Keratinocyte (primary cell): ENCODE measurements around the gene EIF4E2.

Experiments used
- EZH2 ChIP-seq: IDR thresholded peaks from one replicate; pipeline ENCODE4 v1.6.1; 2012; ENCODE audit warnings: inconsistent platforms, mild to moderate bottlenecking, low read length, moderate library complexity
- TF ChIP-seq, protein P1 (sequence below), 3 experiments: IDR thresholded peaks in 1 of 3; conservative IDR thresholded peaks in 1 of 3; optimal IDR thresholded peaks in 1 of 3; 2 replicates in 2 of 3; 3 replicates in 1 of 3; pipeline versions ENCODE3 to v1.5.1; 2011; ENCODE audit warnings: low read length in 3 of 3, mild to moderate bottlenecking in 3 of 3, moderate library complexity in 2 of 3, control low read depth in 1 of 3, inconsistent platforms in 1 of 3; ENCODE audit not compliant: insufficient read depth in 2 of 3; ENCODE audit errors: extremely low read depth in 1 of 3

DNA sequence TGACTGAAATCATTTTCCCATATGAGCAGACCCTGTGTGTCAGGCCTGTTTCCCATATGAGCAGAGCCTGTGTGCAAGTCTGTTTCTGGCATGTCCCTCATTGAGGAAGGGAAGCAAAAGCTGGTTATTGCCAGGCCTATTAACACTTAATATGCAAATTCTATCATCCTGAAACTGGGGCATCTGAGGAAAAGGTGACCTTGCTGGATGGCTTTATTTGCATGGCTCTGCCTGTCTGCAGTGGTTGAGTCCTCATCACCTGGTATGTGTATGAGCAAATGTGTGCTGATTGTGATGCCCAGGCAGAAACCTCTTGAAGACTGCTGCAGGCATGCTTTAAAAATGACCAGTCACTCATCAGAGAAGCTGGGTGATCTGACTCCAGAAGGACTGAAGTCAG is 31.2 kb downstream of the EIF4E2 start:
- TF ChIP-seq, protein P1, sequence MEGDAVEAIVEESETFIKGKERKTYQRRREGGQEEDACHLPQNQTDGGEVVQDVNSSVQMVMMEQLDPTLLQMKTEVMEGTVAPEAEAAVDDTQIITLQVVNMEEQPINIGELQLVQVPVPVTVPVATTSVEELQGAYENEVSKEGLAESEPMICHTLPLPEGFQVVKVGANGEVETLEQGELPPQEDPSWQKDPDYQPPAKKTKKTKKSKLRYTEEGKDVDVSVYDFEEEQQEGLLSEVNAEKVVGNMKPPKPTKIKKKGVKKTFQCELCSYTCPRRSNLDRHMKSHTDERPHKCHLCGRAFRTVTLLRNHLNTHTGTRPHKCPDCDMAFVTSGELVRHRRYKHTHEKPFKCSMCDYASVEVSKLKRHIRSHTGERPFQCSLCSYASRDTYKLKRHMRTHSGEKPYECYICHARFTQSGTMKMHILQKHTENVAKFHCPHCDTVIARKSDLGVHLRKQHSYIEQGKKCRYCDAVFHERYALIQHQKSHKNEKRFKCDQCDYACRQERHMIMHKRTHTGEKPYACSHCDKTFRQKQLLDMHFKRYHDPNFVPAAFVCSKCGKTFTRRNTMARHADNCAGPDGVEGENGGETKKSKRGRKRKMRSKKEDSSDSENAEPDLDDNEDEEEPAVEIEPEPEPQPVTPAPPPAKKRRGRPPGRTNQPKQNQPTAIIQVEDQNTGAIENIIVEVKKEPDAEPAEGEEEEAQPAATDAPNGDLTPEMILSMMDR (optimal IDR thresholded peaks at IDR 0.05 in 1 of 3, IDR thresholded peaks at IDR 0.05 in 1 of 3, conservative IDR thresholded peaks at IDR 0.05 in 1 of 3; ENCODE audit: extremely low read depth in 1 of 3, insufficient read depth in 2 of 3, low read length in 3 of 3): no peak
- TF ChIP-seq EZH2: no peak
